ENCODE results near the gene MEIKIN. TPM values are rescaled to one million over a fixed set of nuclear protein-coding genes. Genes with fewer than 3 reads are reported as not detected.
A peak's percentile ranks its signal among the peaks of the same experiment; 100 is the strongest.

The MEIKIN gene
- total RNA-seq, 2 donors from 2014 or later: 5.6 TPM; not detected in 1

DNA sequence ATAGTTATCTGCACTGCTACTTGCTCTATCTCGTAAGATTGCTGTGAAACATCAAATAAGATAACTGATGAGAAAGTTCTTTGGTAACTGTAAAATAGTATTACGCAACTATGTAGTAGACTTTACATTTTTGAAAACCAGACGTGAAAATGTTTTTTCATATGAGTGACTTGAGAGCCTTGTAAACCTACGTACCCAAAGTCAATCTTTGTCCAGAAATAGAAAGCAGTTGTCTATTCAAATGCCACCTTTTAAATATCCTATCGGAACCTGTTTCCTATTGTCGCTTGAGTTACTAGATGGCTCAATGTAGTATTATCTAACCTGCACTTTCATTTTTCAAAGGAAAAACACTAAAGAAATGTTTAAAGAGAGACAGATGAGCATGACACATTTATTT is 150.2 kb downstream of the MEIKIN start:
- Histone ChIP-seq H3K4me3 (peak overlapping the region; percentile 96 to 97), H3K36me3 (no peaks in the 10 kb centered on the region), H3K4me1 (replicated peaks) (no peaks in the 10 kb centered on the region), H3K27ac (peak overlapping the region; percentile 6 to 100), H3K27me3 (replicated peaks; ENCODE audit: insufficient read depth) (no peaks in the 10 kb centered on the region), H3K9me3 (no peaks in the 10 kb centered on the region)
- no peak for DNase-seq (ENCODE audit: low spot score)
- WGBS: 44% methylated on average over 6 of the region's 6 CpGs
- TF ChIP-seq, protein P1, sequence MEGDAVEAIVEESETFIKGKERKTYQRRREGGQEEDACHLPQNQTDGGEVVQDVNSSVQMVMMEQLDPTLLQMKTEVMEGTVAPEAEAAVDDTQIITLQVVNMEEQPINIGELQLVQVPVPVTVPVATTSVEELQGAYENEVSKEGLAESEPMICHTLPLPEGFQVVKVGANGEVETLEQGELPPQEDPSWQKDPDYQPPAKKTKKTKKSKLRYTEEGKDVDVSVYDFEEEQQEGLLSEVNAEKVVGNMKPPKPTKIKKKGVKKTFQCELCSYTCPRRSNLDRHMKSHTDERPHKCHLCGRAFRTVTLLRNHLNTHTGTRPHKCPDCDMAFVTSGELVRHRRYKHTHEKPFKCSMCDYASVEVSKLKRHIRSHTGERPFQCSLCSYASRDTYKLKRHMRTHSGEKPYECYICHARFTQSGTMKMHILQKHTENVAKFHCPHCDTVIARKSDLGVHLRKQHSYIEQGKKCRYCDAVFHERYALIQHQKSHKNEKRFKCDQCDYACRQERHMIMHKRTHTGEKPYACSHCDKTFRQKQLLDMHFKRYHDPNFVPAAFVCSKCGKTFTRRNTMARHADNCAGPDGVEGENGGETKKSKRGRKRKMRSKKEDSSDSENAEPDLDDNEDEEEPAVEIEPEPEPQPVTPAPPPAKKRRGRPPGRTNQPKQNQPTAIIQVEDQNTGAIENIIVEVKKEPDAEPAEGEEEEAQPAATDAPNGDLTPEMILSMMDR (IDR thresholded peaks at IDR 0.05): no peak
- peak; percentile 14 for TF ChIP-seq POLR2AphosphoS5 (IDR thresholded peaks at IDR 0.05)
- intact Hi-C loops (cut with DNase I): loop anchor here (10.0 kb wide), 1 partner anchor 630 kb away; the partner anchor contains the start of gene HINT1

DNA sequence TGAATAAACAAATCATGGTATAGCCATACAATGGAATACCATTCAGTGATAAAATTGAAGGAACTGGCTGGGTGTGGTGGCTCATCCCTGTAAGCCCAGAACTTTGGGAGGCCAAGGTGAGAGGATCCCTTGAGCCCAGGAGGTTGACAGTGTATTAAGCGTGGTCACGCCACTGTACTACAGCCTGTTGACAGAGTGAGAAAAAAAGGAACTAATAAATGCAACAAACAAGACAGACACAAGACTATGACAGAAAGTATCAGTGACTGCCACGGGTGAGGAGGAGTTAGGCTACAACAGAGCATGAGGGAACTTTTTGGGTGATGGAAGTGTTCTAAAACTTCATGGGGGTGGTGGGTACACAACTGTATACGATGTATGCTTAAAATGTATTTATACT is 150.9 kb downstream of the MEIKIN start:
- Histone ChIP-seq H3K4me3 (peak overlapping the region in 1 of 2 donors; percentile 96), H3K27ac (peak overlapping the region in 1 of 2 donors; percentile 100), H3K27me3 (replicated peaks; ENCODE audit: insufficient read depth) (no peaks in the 10 kb centered on the region), H3K9me3 (no peaks in the 10 kb centered on the region), H3K36me3 (no peaks in the 10 kb centered on the region), H3K4me1 (replicated peaks) (no peaks in the 10 kb centered on the region)
- no peak for DNase-seq (ENCODE audit: low spot score)
- intact Hi-C loops (cut with DNase I): loop anchor here (10.0 kb wide), 1 partner anchor 630 kb away; the partner anchor contains the start of gene HINT1
- no peak for TF ChIP-seq POLR2AphosphoS5 (IDR thresholded peaks at IDR 0.05)
- no peak for TF ChIP-seq POLR2A (IDR thresholded peaks at IDR 0.05)
- TF ChIP-seq, protein P1 (IDR thresholded peaks at IDR 0.05): no peak
- 72% methylated on average over 4 of the region's 4 CpGs for WGBS

DNA sequence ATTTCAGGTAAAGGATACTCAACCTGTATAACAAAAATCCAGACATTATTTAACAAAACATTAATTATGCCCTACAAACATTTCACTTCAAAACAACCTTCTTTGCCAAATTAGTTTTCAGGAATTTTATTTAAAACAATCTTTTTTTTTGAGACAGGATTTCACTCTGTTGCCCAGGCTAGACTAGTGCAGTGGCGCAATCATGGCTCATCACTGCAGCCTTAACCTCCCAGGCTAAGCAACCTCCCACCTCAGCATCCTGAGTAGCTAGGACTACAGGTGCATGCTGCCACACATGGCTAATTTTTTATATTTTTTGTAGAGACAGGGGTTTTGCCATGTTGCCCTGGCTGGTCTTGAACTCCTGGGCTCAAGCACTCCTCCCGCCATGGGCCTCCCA is 152.6 kb downstream of the MEIKIN start:
- intact Hi-C loops (cut with DNase I): loop anchor here (10.0 kb wide), 1 partner anchor 628 kb away; the partner anchor contains the start of gene HINT1
- H3K36me3 ChIP-seq: no peaks in the 10 kb centered on the region
- no peak for DNase-seq (ENCODE audit: low spot score)
- no peaks in the 10 kb centered on the region for H3K4me1 ChIP-seq (replicated peaks)
- no peaks in the 10 kb centered on the region for H3K27me3 ChIP-seq (replicated peaks; ENCODE audit: insufficient read depth)
- H3K27ac ChIP-seq: no peak overlapping the region
- no peak overlapping the region for H3K4me3 ChIP-seq
- H3K9me3 ChIP-seq: no peaks in the 10 kb centered on the region
- 100% methylated on average over 2 of the region's 2 CpGs for WGBS
- TF ChIP-seq POLR2AphosphoS5 (IDR thresholded peaks at IDR 0.05) (no peak), POLR2A (IDR thresholded peaks at IDR 0.05) (no peak)
- TF ChIP-seq, protein P1 (IDR thresholded peaks at IDR 0.05): no peak

DNA sequence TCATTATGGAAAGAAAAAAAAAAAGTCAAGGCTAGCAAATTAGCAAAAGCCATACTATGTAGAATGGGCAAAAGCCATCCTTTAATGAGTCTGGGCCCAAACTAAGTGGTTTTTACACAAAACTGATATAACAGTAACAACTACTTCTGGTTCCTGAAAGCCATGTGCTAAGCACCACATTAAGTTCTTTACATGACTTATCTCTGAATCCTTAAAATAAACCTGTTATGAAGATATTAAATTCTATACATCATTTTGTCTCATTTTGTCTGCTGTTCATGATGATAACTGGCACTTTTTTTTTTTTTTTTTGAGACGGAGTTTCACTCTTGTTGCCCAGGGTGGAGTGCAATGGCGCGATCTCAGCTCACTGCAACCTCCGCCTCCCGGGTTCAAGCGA is 153.6 kb downstream of the MEIKIN start:
- H3K4me1 ChIP-seq (replicated peaks): no peaks in the 10 kb centered on the region
- TF ChIP-seq POLR2A (IDR thresholded peaks at IDR 0.05): no peak
- no peak for TF ChIP-seq POLR2AphosphoS5 (IDR thresholded peaks at IDR 0.05)
- TF ChIP-seq, protein P1 (IDR thresholded peaks at IDR 0.05): no peak
- no peaks in the 10 kb centered on the region for H3K9me3 ChIP-seq
- intact Hi-C loops (cut with DNase I): loop anchor here (10.0 kb wide), 1 partner anchor 627 kb away; the partner anchor contains the start of gene HINT1
- H3K27ac ChIP-seq: no peak overlapping the region
- no peaks in the 10 kb centered on the region for H3K36me3 ChIP-seq
- DNase-seq (ENCODE audit: low spot score): no peak
- 92% methylated on average over 6 of the region's 6 CpGs for WGBS
- no peak overlapping the region for H3K4me3 ChIP-seq
- H3K27me3 ChIP-seq (replicated peaks; ENCODE audit: insufficient read depth): no peaks in the 10 kb centered on the region

DNA sequence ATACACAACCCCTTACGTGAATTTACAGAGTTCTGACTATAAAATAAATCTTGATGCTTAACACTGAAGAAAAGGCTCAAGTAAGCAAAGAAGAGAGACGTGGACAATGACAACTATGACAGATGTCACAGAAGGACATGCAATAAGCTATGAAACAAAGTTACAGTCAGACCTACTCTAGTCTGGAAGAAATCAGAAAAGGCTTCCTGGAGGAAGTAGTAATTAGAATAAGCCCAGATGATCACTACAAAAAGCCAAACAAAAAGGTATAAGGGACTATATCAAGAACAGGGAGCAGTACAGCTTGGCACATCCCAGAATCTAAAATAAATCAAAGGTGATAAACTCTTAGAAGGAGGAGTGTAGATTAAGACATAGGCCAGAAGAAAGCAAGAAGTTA is 154.9 kb downstream of the MEIKIN start:
- WGBS: 93% methylated on average over 2 of the region's 2 CpGs
- H3K27ac ChIP-seq: no peak overlapping the region
- intact Hi-C loops (cut with DNase I): loop anchor here (10.0 kb wide), 1 partner anchor 626 kb away; the partner anchor contains the start of gene HINT1
- H3K4me1 ChIP-seq (replicated peaks): no peaks in the 10 kb centered on the region
- H3K4me3 ChIP-seq: no peak overlapping the region
- no peaks in the 10 kb centered on the region for H3K27me3 ChIP-seq (replicated peaks; ENCODE audit: insufficient read depth)
- H3K9me3 ChIP-seq: no peaks in the 10 kb centered on the region
- no peaks in the 10 kb centered on the region for H3K36me3 ChIP-seq
- DNase-seq (ENCODE audit: low spot score): no peak
- no peak for TF ChIP-seq POLR2A (IDR thresholded peaks at IDR 0.05)
- TF ChIP-seq, protein P1 (IDR thresholded peaks at IDR 0.05): no peak
